CD4-positive, alpha-beta T cell (primary cell): ENCODE results near the gene TNS1. TPM values are rescaled to one million over a fixed set of nuclear protein-coding genes. Genes with fewer than 3 reads are reported as not detected.

Experiments used
- ATAC-seq: fragments of 200-7000 bp; cut with Tn5 transposase; one replicate; pipeline ENCODE4 v1.10.0; 2022; ENCODE audit warnings: mild to moderate bottlenecking; ENCODE audit not compliant: poor library complexity
- CTCF ChIA-PET: fragments of 350-600 bp; sonication (Branson Sonifier 250); formaldehyde crosslinking; loops from one replicate; lab custom pipeline; 2021; ENCODE audit warnings: antibody characterized with exemption, inconsistent platforms; lab: Charles Lee
- POLR2A ChIA-PET: fragments of 350-600 bp; sonication (Branson Sonifier 250); formaldehyde crosslinking; loops from one replicate; lab custom pipeline; 2021; ENCODE audit warnings: antibody characterized with exemption, inconsistent platforms; lab: Charles Lee
- DNase-seq, 14 experiments: peaks; one replicate each; pipeline ENCODE4 v3.0.0-alpha.2; 2013 to 2020; ENCODE audit warnings: mixed read lengths in 2 of 14
- H3K27ac ChIP-seq, 2 donors: one replicate each; pipeline versions ENCODE4 v1.5.1 to v1.7.0; 2013; ENCODE audit warnings: low read length in 2 of 2, low read depth in 1 of 2, mild to moderate bottlenecking in 1 of 2
- H3K27me3 ChIP-seq, 2 experiments: 1 replicate in 1 of 2; 2 replicates in 1 of 2; pipeline versions ENCODE4 v1.6.1 to v1.7.0; 2013; ENCODE audit warnings: low read length in 2 of 2, control low read depth in 1 of 2, mild to moderate bottlenecking in 1 of 2, moderate library complexity in 1 of 2; ENCODE audit not compliant: insufficient read depth in 2 of 2, control insufficient read depth in 1 of 2
- H3K36me3 ChIP-seq: one replicate; pipeline ENCODE4 v1.6.1; 2013; ENCODE audit warnings: low read length, control low read depth; ENCODE audit not compliant: insufficient read depth
- H3K4me1 ChIP-seq: one replicate; pipeline ENCODE4 v1.6.1; 2013; ENCODE audit warnings: low read length, control low read depth; ENCODE audit not compliant: insufficient read depth
- H3K4me3 ChIP-seq: one replicate; pipeline ENCODE4 v1.5.1; 2013; ENCODE audit warnings: mild to moderate bottlenecking, low read length, moderate library complexity
- H3K9me3 ChIP-seq, 2 experiments: 1 replicate in 1 of 2; 2 replicates in 1 of 2; pipeline versions ENCODE4 v1.6.1 to v1.7.0; 2013; ENCODE audit warnings: low read length in 2 of 2, mild to moderate bottlenecking in 2 of 2, control low read depth in 1 of 2, moderate library complexity in 1 of 2; ENCODE audit not compliant: control insufficient read depth in 1 of 2, insufficient read depth in 1 of 2
- H3K27ac Mint-ChIP-seq: one replicate; pipeline ENCODE4 v1.8.0; 2020; ENCODE audit warnings: mixed read lengths
- H3K27me3 Mint-ChIP-seq: one replicate; pipeline ENCODE4 v1.8.0; 2021; ENCODE audit warnings: mixed read lengths
- H3K36me3 Mint-ChIP-seq: one replicate; pipeline ENCODE4 v1.8.0; 2021; ENCODE audit warnings: low read depth, mixed read lengths
- H3K4me1 Mint-ChIP-seq: one replicate; pipeline ENCODE4 v1.8.0; 2021; ENCODE audit warnings: low read depth, mixed read lengths
- H3K4me3 Mint-ChIP-seq: one replicate; pipeline ENCODE4 v1.8.0; 2020; ENCODE audit warnings: mild to moderate bottlenecking, mixed read lengths
- H3K9me3 Mint-ChIP-seq: one replicate; pipeline ENCODE4 v1.8.0; 2020; ENCODE audit warnings: mixed read lengths
- CTCF ChIP-seq: fragments of 200-600 bp; IDR thresholded peaks from one replicate; pipeline ENCODE4 v1.8.0; 2022; ENCODE audit warnings: antibody characterized with exemption, mild to moderate bottlenecking
- intact Hi-C, 2 experiments: fragments of 100-400 bp; cut with DNase I in 1 of 2; cut with micrococcal nuclease in 1 of 2; formaldehyde crosslinking; loops; one replicate each; pipeline versions ENCODE4 v1.15.1 to v1.9.0; 2023 to 2025; cut with DNase I, micrococcal nuclease
- total RNA-seq, 174 experiments: library from RNA in 2 of 174; stranded (reverse) in 2 of 174; gene quantifications; one replicate each; pipeline ENCODE4 v1.2.3 and lab custom pipeline; 2021 to 2026

Gene TNS1
- total RNA-seq, 2 experiments from 2014 or later, result 0.25 to 0.34 TPM

DNA sequence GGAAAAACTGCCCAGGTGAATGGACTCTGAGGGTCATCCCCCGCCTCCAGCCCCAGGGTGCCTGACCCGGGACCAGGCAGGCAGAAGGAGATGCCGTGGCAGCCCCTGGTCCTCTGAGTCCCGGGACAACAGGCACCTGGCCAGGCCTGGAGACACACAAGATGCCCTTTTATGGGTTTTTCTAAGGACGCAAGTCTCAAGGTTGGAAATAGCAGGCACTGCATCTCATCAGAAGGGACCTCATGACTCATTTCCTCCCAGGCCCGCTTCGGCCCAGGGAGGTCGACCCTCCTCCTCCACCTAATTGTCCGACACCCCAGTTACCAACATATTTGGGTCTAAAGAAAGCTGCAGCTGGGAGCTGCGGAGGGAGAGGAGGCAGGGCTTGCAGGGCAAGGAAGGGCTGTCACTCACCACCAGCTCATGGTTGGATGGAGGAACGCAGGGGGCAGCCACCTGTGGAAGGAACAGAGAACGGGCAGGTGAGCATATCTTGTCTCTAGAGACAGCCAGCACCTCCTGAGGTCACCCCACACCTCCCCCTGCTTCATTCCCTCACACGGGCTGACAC lies 82.9 kb downstream of the TNS1 start:
- no peaks in the 10 kb centered on the region for H3K36me3 Mint-ChIP-seq
- no peaks in the 10 kb centered on the region for H3K9me3 Mint-ChIP-seq

GRCh38 chr2:217919204-217919603 lies 83.6 kb downstream of the TNS1 start:
- Mint-ChIP-seq H3K4me1 (no peaks in the 10 kb centered on the region), H3K27ac (no peak overlapping the region), H3K9me3 (no peaks in the 10 kb centered on the region), H3K27me3 (no peaks in the 10 kb centered on the region), H3K4me3 (no peak overlapping the region), H3K36me3 (no peaks in the 10 kb centered on the region)
- ChIA-PET CTCF (no interaction called here), POLR2A (no interaction called here)
- no peaks in the 10 kb centered on the region for H3K4me1 ChIP-seq
- H3K9me3 ChIP-seq, result no peaks in the 10 kb centered on the region
- H3K36me3 ChIP-seq, result no peaks in the 10 kb centered on the region
- no peak for DNase-seq
- no peak for ATAC-seq
- no peak overlapping the region for H3K27ac ChIP-seq
- intact Hi-C loops, result no loop called here
- TF ChIP-seq CTCF, result no peak
- no peak overlapping the region for H3K4me3 ChIP-seq
- H3K27me3 ChIP-seq, result no peaks in the 10 kb centered on the region

More for the DNA sequence above, 82.9 kb downstream of the TNS1 start:
- intact Hi-C loops, result no loop called here
- TF ChIP-seq CTCF, result no peak
- Histone ChIP-seq H3K4me1 (no peaks in the 10 kb centered on the region), H3K36me3 (no peaks in the 10 kb centered on the region), H3K27ac (no peak overlapping the region), H3K9me3 (no peaks in the 10 kb centered on the region), H3K4me3 (no peak overlapping the region), H3K27me3 (no peaks in the 10 kb centered on the region)
- DNase-seq (no peak), ATAC-seq (no peak)
- Mint-ChIP-seq H3K4me1 (no peaks in the 10 kb centered on the region), H3K27ac (no peak overlapping the region), H3K27me3 (no peaks in the 10 kb centered on the region), H3K4me3 (no peak overlapping the region)
- ChIA-PET POLR2A (interaction anchor here (0.9 kb wide), 1 partner anchor 1511 kb away, joined by 3 read pairs; no protein-coding TSS in a partner anchor), CTCF (no interaction called here)

DNA sequence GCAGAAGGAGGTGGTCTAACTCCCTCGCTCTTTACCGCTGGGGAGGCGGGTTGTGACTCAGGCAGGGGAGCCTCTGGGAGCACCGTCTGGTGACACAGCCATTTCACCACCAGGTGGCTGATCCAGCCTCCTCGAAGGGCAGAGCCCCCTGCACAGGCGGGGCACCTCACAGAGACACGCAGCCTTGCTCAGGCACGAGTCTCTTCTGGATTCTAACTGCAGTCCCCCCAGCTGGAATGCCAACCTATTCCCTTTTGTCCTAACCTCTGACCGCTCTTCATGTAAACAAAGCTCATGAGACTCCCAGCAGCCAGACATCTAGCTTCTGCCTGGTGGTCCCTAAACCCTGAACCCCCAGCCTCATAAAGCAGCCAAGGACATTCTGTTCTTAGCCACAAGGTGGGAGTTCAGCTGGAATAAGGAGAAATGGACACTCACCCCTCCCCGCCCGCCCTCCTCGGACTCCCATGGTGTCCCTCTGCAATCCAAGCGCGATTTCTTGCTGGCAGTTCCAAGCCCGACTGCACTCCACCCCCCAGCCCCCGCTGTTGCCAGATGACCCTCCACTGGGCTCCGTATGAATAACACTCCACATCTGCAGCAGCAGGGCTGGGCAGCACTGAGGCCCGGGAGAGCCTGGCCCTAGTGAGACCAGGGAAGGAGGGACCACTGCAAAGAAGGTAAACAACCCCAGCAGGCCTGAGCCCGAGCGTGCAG lies 84.3 kb downstream of the TNS1 start:
- ChIA-PET POLR2A (no interaction called here), CTCF (no interaction called here)
- no peaks in the 10 kb centered on the region for H3K4me1 Mint-ChIP-seq
- Histone ChIP-seq H3K36me3 (no peaks in the 10 kb centered on the region), H3K27ac (no peak overlapping the region), H3K4me3 (no peak overlapping the region), H3K27me3 (no peaks in the 10 kb centered on the region), H3K4me1 (no peaks in the 10 kb centered on the region), H3K9me3 (no peaks in the 10 kb centered on the region)
- DNase-seq (no peak), ATAC-seq (no peak)
- H3K9me3 Mint-ChIP-seq, result no peaks in the 10 kb centered on the region
- no peak for TF ChIP-seq CTCF
- H3K27me3 Mint-ChIP-seq, result peaks cover 6% of the 10 kb centered on the region
- intact Hi-C loops, result no loop called here
- no peak overlapping the region for H3K4me3 Mint-ChIP-seq
- H3K27ac Mint-ChIP-seq, result no peak overlapping the region
- no peaks in the 10 kb centered on the region for H3K36me3 Mint-ChIP-seq
